MG63 (cell line): ENCODE data around the gene BMP2K. TPM values are rescaled to one million over a fixed set of nuclear protein-coding genes. Genes with fewer than 3 reads are reported as not detected.
A peak's percentile ranks its signal among the peaks of the same experiment; 100 is the strongest.

Experiments used
- DNase-seq: peaks from one replicate; pipeline ENCODE4 v3.0.0-alpha.2; 2020
- H3K27me3 ChIP-seq: fragments of 250-450 bp; sonication (Bioruptor Pico); 2 replicates; pipeline ENCODE4 v1.5.1; 2020; ENCODE audit warnings: mild to moderate bottlenecking, moderate library complexity
- H3K36me3 ChIP-seq: fragments of 250-450 bp; sonication (Bioruptor Pico); 2 replicates; pipeline ENCODE4 v1.5.1; 2020; ENCODE audit warnings: mild to moderate bottlenecking, moderate library complexity
- H3K4me3 ChIP-seq: fragments of 250-450 bp; sonication (Bioruptor Pico); 2 replicates; pipeline ENCODE4 v1.5.1; 2020; ENCODE audit warnings: mild to moderate bottlenecking, moderate library complexity
- H3K9me3 ChIP-seq: fragments of 250-450 bp; sonication (Bioruptor Pico); 2 replicates; pipeline ENCODE4 v1.5.1; 2020; ENCODE audit warnings: mild to moderate bottlenecking, moderate library complexity
- total RNA-seq: library from RNA; depleted of rRNA; stranded (reverse); fragments of >200 nt; shearing (Covaris generic); gene quantifications from 2 replicates; pipeline ENCODE4 v1.2.3, GENCODE V29; 2014; ENCODE audit warnings: low replicate concordance

Gene BMP2K
- total RNA-seq, 1 experiment from 2014 or later: 8.4 TPM

GRCh38 chr4:78930016-78930629 lies 154.0 kb downstream of the BMP2K start:
- Histone ChIP-seq H3K4me3 (no peak overlapping the region), H3K9me3 (no peaks in the 10 kb centered on the region), H3K36me3 (no peaks in the 10 kb centered on the region), H3K27me3 (no peaks in the 10 kb centered on the region)
- no peak for DNase-seq

GRCh38 chr4:78936989-78937388 lies 160.8 kb downstream of the BMP2K start:
- no peaks in the 10 kb centered on the region for H3K9me3 ChIP-seq
- no peak for DNase-seq
- no peaks in the 10 kb centered on the region for H3K27me3 ChIP-seq
- no peaks in the 10 kb centered on the region for H3K36me3 ChIP-seq
- H3K4me3 ChIP-seq: no peak overlapping the region

- H3K9me3 ChIP-seq: no peaks in the 10 kb centered on the region
- no peaks in the 10 kb centered on the region for H3K27me3 ChIP-seq
- H3K4me3 ChIP-seq: no peak overlapping the region
- H3K36me3 ChIP-seq: no peaks in the 10 kb centered on the region
- no peak for DNase-seq
Observed at GRCh38 chr4:78937837-78938236, 161.7 kb downstream of the BMP2K start.

GRCh38 chr4:78938474-78938867 lies 162.3 kb downstream of the BMP2K start:
- H3K36me3 ChIP-seq: no peaks in the 10 kb centered on the region
- no peak for DNase-seq
- H3K4me3 ChIP-seq: peak overlapping the region; percentile 60
- no peaks in the 10 kb centered on the region for H3K9me3 ChIP-seq
- no peaks in the 10 kb centered on the region for H3K27me3 ChIP-seq

- peak; percentile 76 for DNase-seq
- H3K9me3 ChIP-seq: no peaks in the 10 kb centered on the region
- no peaks in the 10 kb centered on the region for H3K36me3 ChIP-seq
Observed at GRCh38 chr4:78938868-78939666, 162.9 kb downstream of the BMP2K start, which contains the start of gene PAQR3. PAQR3 (minus strand) TSS chr4:78939438; CDS start chr4:78939224, 214 bp downstream.

GRCh38 chr4:78939667-78940008 lies 163.5 kb downstream of the BMP2K start:
- no peaks in the 10 kb centered on the region for H3K27me3 ChIP-seq
- no peak for DNase-seq
- H3K36me3 ChIP-seq: no peaks in the 10 kb centered on the region
- H3K4me3 ChIP-seq: peak overlapping the region; percentile 60
- H3K9me3 ChIP-seq: no peaks in the 10 kb centered on the region

More at GRCh38 chr4:78938868-78939666, 162.9 kb downstream of the BMP2K start, which contains the start of gene PAQR3:
- Histone ChIP-seq H3K27me3 (no peaks in the 10 kb centered on the region), H3K4me3 (peak within 1 kb of the TSS; percentile 60)

- Histone ChIP-seq H3K9me3 (no peaks in the 10 kb centered on the region), H3K4me3 (no peak overlapping the region), H3K36me3 (no peaks in the 10 kb centered on the region), H3K27me3 (no peaks in the 10 kb centered on the region)
- DNase-seq: no peak
Observed at GRCh38 chr4:78940752-78941151, 164.6 kb downstream of the BMP2K start.

- no peaks in the 10 kb centered on the region for H3K9me3 ChIP-seq
- no peak for DNase-seq
- H3K27me3 ChIP-seq: no peaks in the 10 kb centered on the region
- no peak overlapping the region for H3K4me3 ChIP-seq
- H3K36me3 ChIP-seq: no peaks in the 10 kb centered on the region
Observed at GRCh38 chr4:78944381-78944780, 168.2 kb downstream of the BMP2K start.

- no peak for DNase-seq
- Histone ChIP-seq H3K4me3 (no peak overlapping the region), H3K27me3 (no peaks in the 10 kb centered on the region), H3K9me3 (no peaks in the 10 kb centered on the region), H3K36me3 (no peaks in the 10 kb centered on the region)
Observed at GRCh38 chr4:78945651-78946179, 169.6 kb downstream of the BMP2K start.

- no peaks in the 10 kb centered on the region for H3K36me3 ChIP-seq
- H3K4me3 ChIP-seq: no peak overlapping the region
- H3K27me3 ChIP-seq: no peaks in the 10 kb centered on the region
- no peaks in the 10 kb centered on the region for H3K9me3 ChIP-seq
- DNase-seq: no peak
Observed at GRCh38 chr4:78949735-78950134, 173.6 kb downstream of the BMP2K start.

GRCh38 chr4:78951862-78952472 lies 175.8 kb downstream of the BMP2K start:
- Histone ChIP-seq H3K4me3 (no peak overlapping the region), H3K27me3 (no peaks in the 10 kb centered on the region), H3K9me3 (no peaks in the 10 kb centered on the region), H3K36me3 (no peaks in the 10 kb centered on the region)
- DNase-seq: no peak

GRCh38 chr4:78953231-78953630 lies 177.1 kb downstream of the BMP2K start:
- H3K9me3 ChIP-seq: no peaks in the 10 kb centered on the region
- no peak overlapping the region for H3K4me3 ChIP-seq
- H3K27me3 ChIP-seq: no peaks in the 10 kb centered on the region
- no peak for DNase-seq
- H3K36me3 ChIP-seq: no peaks in the 10 kb centered on the region

- no peak for DNase-seq
- H3K27me3 ChIP-seq: no peaks in the 10 kb centered on the region
- H3K36me3 ChIP-seq: no peaks in the 10 kb centered on the region
Observed at GRCh38 chr4:78953769-78954666, 177.9 kb downstream of the BMP2K start.

GRCh38 chr4:78956975-78957374 lies 180.8 kb downstream of the BMP2K start:
- DNase-seq: no peak
- H3K27me3 ChIP-seq: no peaks in the 10 kb centered on the region
- no peak overlapping the region for H3K4me3 ChIP-seq
- no peaks in the 10 kb centered on the region for H3K9me3 ChIP-seq
- no peaks in the 10 kb centered on the region for H3K36me3 ChIP-seq

More at GRCh38 chr4:78953769-78954666, 177.9 kb downstream of the BMP2K start:
- H3K9me3 ChIP-seq: no peaks in the 10 kb centered on the region
- H3K4me3 ChIP-seq: no peak overlapping the region

- DNase-seq: no peak
- H3K4me3 ChIP-seq: no peak overlapping the region
Observed at GRCh38 chr4:78960926-78961325, 184.8 kb downstream of the BMP2K start.

More at GRCh38 chr4:78960926-78961325, 184.8 kb downstream of the BMP2K start:
- no peaks in the 10 kb centered on the region for H3K36me3 ChIP-seq
- H3K9me3 ChIP-seq: no peaks in the 10 kb centered on the region
- H3K27me3 ChIP-seq: no peaks in the 10 kb centered on the region
